B cell (primary cell): ENCODE results near the gene ARHGAP23.

Experiments used
- EZH2 ChIP-seq: IDR thresholded peaks from 2 replicates; pipeline ENCODE4 v1.6.1; 2012; ENCODE audit warnings: borderline replicate concordance, low read depth, mild to moderate bottlenecking, moderate library complexity, low read length; ENCODE audit not compliant: insufficient read depth, poor library complexity, severe bottlenecking
- TF ChIP-seq, protein P1 (sequence below): fragments of 200-600 bp; IDR thresholded peaks from one replicate; pipeline ENCODE4 v1.8.0; 2022; ENCODE audit warnings: antibody characterized with exemption, mild to moderate bottlenecking

DNA sequence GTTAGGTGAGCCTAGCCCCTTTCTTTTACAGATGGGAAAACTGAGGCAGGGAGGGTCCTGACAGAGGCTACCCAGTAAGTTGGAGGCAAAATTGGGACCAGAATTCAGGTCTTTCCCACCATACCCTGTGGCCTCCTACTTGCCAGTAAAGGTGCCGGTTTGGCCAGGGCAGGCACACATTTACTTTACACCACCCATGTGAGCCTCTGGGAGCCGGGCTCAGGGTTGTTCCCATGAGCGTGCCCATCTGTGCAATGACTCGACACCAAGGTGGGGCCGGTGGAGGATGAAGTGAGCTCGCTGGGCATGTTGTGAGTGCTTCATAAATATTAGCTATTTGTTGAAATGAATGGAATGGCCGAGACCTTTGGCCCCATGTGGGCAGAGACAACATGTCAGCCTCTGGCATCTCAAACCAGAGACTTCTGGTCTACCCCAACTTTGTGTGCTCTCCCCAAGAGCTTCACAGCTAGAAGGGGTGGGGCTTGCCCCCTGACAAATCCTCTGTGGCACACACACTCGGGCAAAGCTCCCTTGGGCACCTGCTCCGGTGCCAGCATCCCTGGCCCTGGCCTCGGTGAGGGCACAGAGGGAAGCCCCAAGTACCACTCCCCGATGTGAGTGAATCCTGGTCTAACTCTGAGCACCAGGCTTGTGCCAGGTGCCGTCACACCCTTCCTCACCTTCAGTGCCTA, 117.4 kb downstream of the ARHGAP23 start:
- TF ChIP-seq, protein P1, sequence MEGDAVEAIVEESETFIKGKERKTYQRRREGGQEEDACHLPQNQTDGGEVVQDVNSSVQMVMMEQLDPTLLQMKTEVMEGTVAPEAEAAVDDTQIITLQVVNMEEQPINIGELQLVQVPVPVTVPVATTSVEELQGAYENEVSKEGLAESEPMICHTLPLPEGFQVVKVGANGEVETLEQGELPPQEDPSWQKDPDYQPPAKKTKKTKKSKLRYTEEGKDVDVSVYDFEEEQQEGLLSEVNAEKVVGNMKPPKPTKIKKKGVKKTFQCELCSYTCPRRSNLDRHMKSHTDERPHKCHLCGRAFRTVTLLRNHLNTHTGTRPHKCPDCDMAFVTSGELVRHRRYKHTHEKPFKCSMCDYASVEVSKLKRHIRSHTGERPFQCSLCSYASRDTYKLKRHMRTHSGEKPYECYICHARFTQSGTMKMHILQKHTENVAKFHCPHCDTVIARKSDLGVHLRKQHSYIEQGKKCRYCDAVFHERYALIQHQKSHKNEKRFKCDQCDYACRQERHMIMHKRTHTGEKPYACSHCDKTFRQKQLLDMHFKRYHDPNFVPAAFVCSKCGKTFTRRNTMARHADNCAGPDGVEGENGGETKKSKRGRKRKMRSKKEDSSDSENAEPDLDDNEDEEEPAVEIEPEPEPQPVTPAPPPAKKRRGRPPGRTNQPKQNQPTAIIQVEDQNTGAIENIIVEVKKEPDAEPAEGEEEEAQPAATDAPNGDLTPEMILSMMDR, result no peak
- no peak for TF ChIP-seq EZH2
